Subcutaneous adipose tissue (tissue), 4 donors: ENCODE measurements around the gene GATA2. TPM values are rescaled to one million over a fixed set of nuclear protein-coding genes. Genes with fewer than 3 reads are reported as not detected.

ENCODE experiments used
- CTCF ChIP-seq: fragments of 450-650 bp; IDR thresholded peaks from one replicate; pipeline ENCODE4 v1.5.1; 2016; ENCODE audit warnings: low read depth, mild to moderate bottlenecking, control low read depth, antibody characterized with exemption, moderate library complexity
- total RNA-seq, 4 donors: library from RNA; depleted of rRNA; stranded (reverse); fragments of >200 nt; gene quantifications; one replicate each; pipeline ENCODE4 v1.1.0, GENCODE V29; 2016

Gene GATA2
- total RNA-seq, 4 donors from 2014 or later, result 2.4 to 26.6 (median 11.0) TPM

GRCh38 chr3:128446821-128447220 is 46.2 kb downstream of the GATA2 start:
- no peak for TF ChIP-seq CTCF

GRCh38 chr3:128445357-128445756 is 47.6 kb downstream of the GATA2 start:
- no peak for TF ChIP-seq CTCF

GRCh38 chr3:128443771-128444170 is 49.2 kb downstream of the GATA2 start:
- no peak for TF ChIP-seq CTCF

- no peak for TF ChIP-seq CTCF
These were observed 50.1 kb downstream of the GATA2 start for GRCh38 chr3:128442949-128443348.

GRCh38 chr3:128442070-128442469 is 50.9 kb downstream of the GATA2 start:
- TF ChIP-seq CTCF, result no peak

GRCh38 chr3:128439226-128439625 is 53.8 kb downstream of the GATA2 start:
- no peak for TF ChIP-seq CTCF

GRCh38 chr3:128438488-128439072 is 54.4 kb downstream of the GATA2 start:
- no peak for TF ChIP-seq CTCF
